SK-N-SH (cell line): ENCODE data around the gene STARD7.

Experiments used
- CTCF ChIP-seq: fragments of 200-600 bp; sonication (generic); IDR thresholded peaks from 2 replicates; pipeline ENCODE4 v1.6.1; 2017; ENCODE audit warnings: antibody characterized with exemption, mild to moderate bottlenecking, moderate library complexity
- EZH2phosphoT487 ChIP-seq: fragments of 200-600 bp; sonication (generic); IDR thresholded peaks from 2 replicates; pipeline ENCODE4 v1.6.1; 2017; ENCODE audit warnings: low read depth, mixed run types, mild to moderate bottlenecking, antibody characterized with exemption, moderate library complexity, borderline replicate concordance
- GABPA ChIP-seq: IDR thresholded peaks from 2 replicates; pipeline ENCODE4 v1.4.0; 2012; ENCODE audit warnings: low read depth, mild to moderate bottlenecking
- GATA2 ChIP-seq: sonication (generic); formaldehyde crosslinking; IDR thresholded peaks from 2 replicates; pipeline ENCODE4 v1.5.0; 2020; ENCODE audit warnings: mild to moderate bottlenecking, missing genetic modification reagents
- JUND ChIP-seq: IDR thresholded peaks from 2 replicates; pipeline ENCODE4 v1.4.0; 2012
- POLR2AphosphoS5 ChIP-seq: IDR thresholded peaks from 2 replicates; pipeline ENCODE4 v1.6.1; 2012; ENCODE audit warnings: low read depth, low read length
- TAF1 ChIP-seq: IDR thresholded peaks from 2 replicates; pipeline ENCODE4 v1.6.1; 2012; ENCODE audit warnings: low read depth, mild to moderate bottlenecking, low read length, moderate library complexity, borderline replicate concordance

- TF ChIP-seq GABPA, result no peak
- no peak for TF ChIP-seq CTCF
- no peak for TF ChIP-seq TAF1
- TF ChIP-seq POLR2AphosphoS5, result no peak
- TF ChIP-seq JUND, result no peak
- TF ChIP-seq EZH2phosphoT487, result no peak
- TF ChIP-seq GATA2 (CRISPR knock-in tag), result no peak
Observed at GRCh38 chr2:96207073-96207773, 1.4 kb downstream of the STARD7 start.
